GM12878 (cell line): ENCODE results near the gene TTC5. TPM values are rescaled to one million over a fixed set of nuclear protein-coding genes. Genes with fewer than 3 reads are reported as not detected.
A peak's percentile ranks its signal among the peaks of the same experiment; 100 is the strongest.

Source experiments
- ATAC-seq: fragments of 200-7000 bp; cut with Tn5 transposase; 3 replicates; pipeline ENCODE4 v1.9.1; 2020; ENCODE audit warnings: mild to moderate bottlenecking, moderate library complexity
- BruUV-seq: library from RNA; stranded (reverse); fragments of 400-500 nt; replicated peaks from 2 replicates; lab custom pipeline; 2021; lab: Mats Ljungman, UMichigan
- CTCF ChIA-PET: fragments of 300-600 bp; sonication (Branson Sonifier 250); formaldehyde crosslinking; extraction: SDS; loops from one replicate; lab custom pipeline; 2021; ENCODE audit warnings: inconsistent platforms; lab: Yijun Ruan, JAX
- POLR2A ChIA-PET: fragments of 350-600 bp; formaldehyde crosslinking; extraction: SDS; loops from one replicate; lab custom pipeline; 2021; ENCODE audit warnings: inconsistent platforms; lab: Charles Lee
- RAD21 ChIA-PET: fragments of 300-600 bp; sonication (Branson Sonifier 250); formaldehyde crosslinking; loops from one replicate; lab custom pipeline; 2023; ENCODE audit warnings: antibody characterized with exemption; ENCODE audit not compliant: unreplicated experiment; lab: Charles Lee
- SMC1A ChIA-PET: fragments of 300-600 bp; sonication (Branson Sonifier 250); formaldehyde crosslinking; loops from one replicate; lab custom pipeline; 2023; ENCODE audit not compliant: unreplicated experiment, uncharacterized antibody; lab: Charles Lee
- DNase-seq: peaks from one replicate; pipeline ENCODE4 v3.0.0-alpha.2; 2011; ENCODE audit warnings: low read depth, low spot score
- FAIRE-seq: peaks from 3 replicates; lab custom pipeline; 2011; peaks lifted over from hg19 to GRCh38; lab: Jason Lieb, UNC
- H2AFZ ChIP-seq: 2 replicates; pipeline ENCODE4 v1.6.0; 2011; ENCODE audit warnings: low read depth, low read length, control low read depth; ENCODE audit not compliant: control insufficient read depth
- H3K27ac ChIP-seq: 2 replicates; pipeline ENCODE4 v1.5.1; 2011; ENCODE audit warnings: control low read depth; ENCODE audit not compliant: control insufficient read depth, insufficient read depth
- H3K27me3 ChIP-seq, 2 experiments: replicated peaks in 1 of 2; 2 replicates each; pipeline versions ENCODE4 v1.6.0 to v1.6.1; 2011; ENCODE audit warnings: low read length in 1 of 2; ENCODE audit not compliant: control insufficient read depth in 2 of 2, insufficient read depth in 2 of 2
- H3K36me3 ChIP-seq, 2 experiments: 2 replicates each; pipeline ENCODE4 v1.5.1; 2011; ENCODE audit warnings: low read length in 1 of 2; ENCODE audit not compliant: control insufficient read depth in 2 of 2, insufficient read depth in 2 of 2
- H3K4me1 ChIP-seq: 2 replicates; pipeline ENCODE4 v1.6.1; 2011; ENCODE audit warnings: mild to moderate bottlenecking, low read length, moderate library complexity, mixed read lengths; ENCODE audit not compliant: control insufficient read depth, insufficient read depth
- H3K4me2 ChIP-seq: 2 replicates; pipeline ENCODE4 v1.6.0; 2011; ENCODE audit warnings: control low read depth; ENCODE audit not compliant: control insufficient read depth, insufficient read depth
- H3K4me3 ChIP-seq: fragments of 200-600 bp; sonication (generic); 2 replicates; pipeline ENCODE4 v1.5.1; 2016
- H3K79me2 ChIP-seq: 2 replicates; pipeline ENCODE4 v1.6.0; 2011; ENCODE audit warnings: low read length; ENCODE audit not compliant: control insufficient read depth, insufficient read depth
- H3K9ac ChIP-seq: 2 replicates; pipeline ENCODE4 v1.8.0; 2011; ENCODE audit warnings: low read length, control low read depth, mixed read lengths; ENCODE audit not compliant: control insufficient read depth, insufficient read depth
- H3K9me3 ChIP-seq: replicated peaks from 3 replicates; pipeline ENCODE4 v1.5.1; 2011; ENCODE audit warnings: mild to moderate bottlenecking, low read length; ENCODE audit not compliant: control insufficient read depth, insufficient read depth
- H4K20me1 ChIP-seq: 2 replicates; pipeline ENCODE4 v1.6.0; 2011; ENCODE audit not compliant: control insufficient read depth, insufficient read depth
- BCL3 ChIP-seq: IDR thresholded peaks from 2 replicates; pipeline ENCODE4 v1.6.1; 2011; ENCODE audit warnings: borderline replicate concordance, low read depth, mild to moderate bottlenecking, moderate library complexity, low read length; ENCODE audit not compliant: insufficient read depth, poor library complexity, severe bottlenecking
- BHLHE40 ChIP-seq, 2 experiments: fragments of 450-650 bp in 1 of 2; IDR thresholded peaks; 2 replicates each; pipeline ENCODE4 v1.6.1; 2011 to 2017; ENCODE audit warnings: low read depth in 2 of 2, borderline replicate concordance in 1 of 2, improper control_type of control experiment in 1 of 2, low read length in 1 of 2, mild to moderate bottlenecking in 1 of 2
- CBX3 ChIP-seq: fragments of 200-600 bp; sonication (generic); IDR thresholded peaks from 2 replicates; pipeline ENCODE4 v1.6.1; 2016; ENCODE audit warnings: low read depth, borderline replicate concordance
- CHD1 ChIP-seq: IDR thresholded peaks from 2 replicates; pipeline ENCODE4 v1.6.1; 2012; ENCODE audit warnings: low read depth, low read length, improper control_type of control experiment
- GABPA ChIP-seq: IDR thresholded peaks from 2 replicates; pipeline ENCODE4 v1.6.1; 2014; ENCODE audit warnings: antibody characterized with exemption, low read depth, mild to moderate bottlenecking, inconsistent platforms
- JUND ChIP-seq: IDR thresholded peaks from 2 replicates; pipeline ENCODE4 v1.6.1; 2012; ENCODE audit warnings: low read depth, mild to moderate bottlenecking, low read length, improper control_type of control experiment, moderate library complexity
- MEF2B ChIP-seq: fragments of 450-650 bp; IDR thresholded peaks from 2 replicates; pipeline ENCODE4 v1.6.1; 2018; ENCODE audit warnings: mild to moderate bottlenecking, moderate library complexity; ENCODE audit not compliant: partially characterized antibody, poor library complexity, severe bottlenecking
- MXI1 ChIP-seq: fragments of 150-350 bp; IDR thresholded peaks from 2 replicates; pipeline ENCODE4 v1.6.1; 2011; ENCODE audit warnings: low read depth, mild to moderate bottlenecking, inconsistent platforms, low read length, improper control_type of control experiment
- PKNOX1 ChIP-seq: fragments of 450-650 bp; IDR thresholded peaks from 2 replicates; pipeline ENCODE4 v1.6.1; 2016; ENCODE audit warnings: mild to moderate bottlenecking
- ZSCAN29 ChIP-seq: fragments of 450-650 bp; IDR thresholded peaks from 2 replicates; pipeline ENCODE4 v1.6.1; 2017; ENCODE audit warnings: mild to moderate bottlenecking, moderate library complexity
- WGBS: methylation state at CpG from one replicate; pipeline ENCODE4 v1.1.6; 2016; ENCODE audit warnings: low lambda C conversion rate; ENCODE audit not compliant: insufficient replicate concordance, insufficient coverage; ENCODE audit errors: missing lambda C conversion rate; 5-methylcytosine and 5-hydroxymethylcytosine counted together
- in situ Hi-C: fragments of 300-500 bp; cut with MboI; formaldehyde crosslinking; loops from 9 replicates; pipeline ENCODE4 v1.14.3; 2018; ENCODE audit warnings: mixed read lengths
- intact Hi-C: fragments of 100-400 bp; cut with micrococcal nuclease; formaldehyde crosslinking; loops from one replicate; pipeline ENCODE4 v1.14.2; 2022; ENCODE audit not compliant: unreplicated experiment
- polyA plus RNA-seq, 11 experiments: library from polyadenylated mRNA; depleted of rRNA in 4 of 11; unstranded in 6 of 11; stranded (reverse) in 5 of 11; fragments of >200 nt; fragmentation: Nextera tagmentation in 4 of 11; fragmentation: Illumina TruSeq in 1 of 11; extraction: Ambion mirVana in 4 of 11; extraction: Trizol in 1 of 11; gene quantifications; 1 replicate in 1 of 11; 2 replicates in 10 of 11; pipeline versions ENCODE4 v1.2.1 to v1.2.3, GENCODE V29; 2011 to 2016; ENCODE audit warnings: inconsistent platforms in 2 of 11, missing spikeins in 2 of 11, low read depth in 1 of 11
- total RNA-seq, 4 experiments: library from RNA; depleted of rRNA in 3 of 4; stranded (reverse); fragments of >200 nt in 3 of 4; fragmentation: Illumina TruSeq in 1 of 4; extraction: Trizol in 1 of 4; gene quantifications; 2 replicates each; pipeline versions ENCODE4 v1.2.1 to v1.2.3, GENCODE V29; 2013 to 2021
- TF ChIP-seq, protein P1 (sequence below): fragments of 150-350 bp; IDR thresholded peaks from 2 replicates; pipeline ENCODE4 v1.6.1; 2014; ENCODE audit warnings: mild to moderate bottlenecking, low read depth, low read length
- TF ChIP-seq, protein P2 (sequence below): fragments of 450-650 bp; formaldehyde crosslinking; IDR thresholded peaks from 2 replicates; pipeline ENCODE4 v1.4.0; 2022; ENCODE audit warnings: mild to moderate bottlenecking, moderate library complexity

Gene TTC5
- total and polyA plus RNA-seq, 10 of the 15 experiments (the other 5 are each of a cell fraction or from before 2014, with no cell fraction given): 6.9 to 21.6 (median 13.5) TPM

GRCh38 chr14:20332788-20333493, 27.2 kb upstream of the TTC5 start, which contains the start of gene CCNB1IP1 (continued):
- no peak for TF ChIP-seq BCL3

- Histone ChIP-seq H3K9ac (peak overlapping the region; percentile 88), H2AFZ (peak overlapping the region; percentile 81; the same call in 1 of the 2 replicates), H3K9me3 (no peaks in the 10 kb centered on the region), H3K4me3 (peak overlapping the region; percentile 82), H4K20me1 (no peaks in the 10 kb centered on the region), H3K36me3 (peaks cover 0 to 4% of the 10 kb centered on the region in 2 experiments; a peak in 1 of 4 replicates), H3K27ac (peak overlapping the region; percentile 85), H3K27me3 (no peaks in the 10 kb centered on the region), H3K4me2 (peak overlapping the region; percentile 67), H3K79me2 (peaks cover 48% of the 10 kb centered on the region), H3K4me1 (peaks cover 6% of the 10 kb centered on the region; the same call in 1 of the 2 replicates)
- ChIA-PET POLR2A (interaction anchor here (0.8 to 7.4 kb wide), 7 partner anchors 10 to 275 kb away, joined by 3 to 96 read pairs (median 5); partner anchors contain the start of genes APEX1, OSGEP, PARP2 and PIP4P1), CTCF (interaction anchor here (0.6 to 11.3 kb wide), 7 partner anchors 10 to 365 kb away, joined by 3 to 216 read pairs (median 24); partner anchors contain the start of genes PARP2, RNASE4 and TEP1), SMC1A (interaction anchor here (1.0 to 3.3 kb wide), 8 partner anchors 10 to 333 kb away, joined by 3 to 58 read pairs (median 4); partner anchors contain the start of genes PARP2, PIP4P1 and TEP1), RAD21 (interaction anchor here (1.1 to 7.9 kb wide), 5 partner anchors 10 to 350 kb away, joined by 6 to 78 read pairs (median 15); partner anchors contain the start of genes PARP2, PIP4P1 and TEP1)
- intact Hi-C loops (loop anchor here (2.0 kb wide), 1 partner anchor 128 kb away; the partner anchor contains the start of gene PIP4P1), in situ Hi-C loops (loop anchor here (5.0 kb wide), 1 partner anchor 350 kb away; the partner anchor contains the start of gene RNASE4)
- no peak for DNase-seq
- ATAC-seq: no peak; the same call in 2 of the 3 replicates
- no peak for FAIRE-seq
- WGBS: 1% methylated on average over 4 of the region's 4 CpGs
- no TSS peak for BruUV-seq
- TF ChIP-seq MEF2B: no peak
- TF ChIP-seq BHLHE40 (IDR thresholded peaks at IDR 0.05; ENCODE audit: borderline replicate concordance in 1 of 2, low read depth in 2 of 2, low read length in 1 of 2): no peak
- no peak for TF ChIP-seq ZSCAN29
- TF ChIP-seq, protein P1, sequence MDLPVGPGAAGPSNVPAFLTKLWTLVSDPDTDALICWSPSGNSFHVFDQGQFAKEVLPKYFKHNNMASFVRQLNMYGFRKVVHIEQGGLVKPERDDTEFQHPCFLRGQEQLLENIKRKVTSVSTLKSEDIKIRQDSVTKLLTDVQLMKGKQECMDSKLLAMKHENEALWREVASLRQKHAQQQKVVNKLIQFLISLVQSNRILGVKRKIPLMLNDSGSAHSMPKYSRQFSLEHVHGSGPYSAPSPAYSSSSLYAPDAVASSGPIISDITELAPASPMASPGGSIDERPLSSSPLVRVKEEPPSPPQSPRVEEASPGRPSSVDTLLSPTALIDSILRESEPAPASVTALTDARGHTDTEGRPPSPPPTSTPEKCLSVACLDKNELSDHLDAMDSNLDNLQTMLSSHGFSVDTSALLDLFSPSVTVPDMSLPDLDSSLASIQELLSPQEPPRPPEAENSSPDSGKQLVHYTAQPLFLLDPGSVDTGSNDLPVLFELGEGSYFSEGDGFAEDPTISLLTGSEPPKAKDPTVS: no peak
- no peak for TF ChIP-seq PKNOX1
- TF ChIP-seq JUND: no peak
- no peak for TF ChIP-seq GABPA
- TF ChIP-seq, protein P2, sequence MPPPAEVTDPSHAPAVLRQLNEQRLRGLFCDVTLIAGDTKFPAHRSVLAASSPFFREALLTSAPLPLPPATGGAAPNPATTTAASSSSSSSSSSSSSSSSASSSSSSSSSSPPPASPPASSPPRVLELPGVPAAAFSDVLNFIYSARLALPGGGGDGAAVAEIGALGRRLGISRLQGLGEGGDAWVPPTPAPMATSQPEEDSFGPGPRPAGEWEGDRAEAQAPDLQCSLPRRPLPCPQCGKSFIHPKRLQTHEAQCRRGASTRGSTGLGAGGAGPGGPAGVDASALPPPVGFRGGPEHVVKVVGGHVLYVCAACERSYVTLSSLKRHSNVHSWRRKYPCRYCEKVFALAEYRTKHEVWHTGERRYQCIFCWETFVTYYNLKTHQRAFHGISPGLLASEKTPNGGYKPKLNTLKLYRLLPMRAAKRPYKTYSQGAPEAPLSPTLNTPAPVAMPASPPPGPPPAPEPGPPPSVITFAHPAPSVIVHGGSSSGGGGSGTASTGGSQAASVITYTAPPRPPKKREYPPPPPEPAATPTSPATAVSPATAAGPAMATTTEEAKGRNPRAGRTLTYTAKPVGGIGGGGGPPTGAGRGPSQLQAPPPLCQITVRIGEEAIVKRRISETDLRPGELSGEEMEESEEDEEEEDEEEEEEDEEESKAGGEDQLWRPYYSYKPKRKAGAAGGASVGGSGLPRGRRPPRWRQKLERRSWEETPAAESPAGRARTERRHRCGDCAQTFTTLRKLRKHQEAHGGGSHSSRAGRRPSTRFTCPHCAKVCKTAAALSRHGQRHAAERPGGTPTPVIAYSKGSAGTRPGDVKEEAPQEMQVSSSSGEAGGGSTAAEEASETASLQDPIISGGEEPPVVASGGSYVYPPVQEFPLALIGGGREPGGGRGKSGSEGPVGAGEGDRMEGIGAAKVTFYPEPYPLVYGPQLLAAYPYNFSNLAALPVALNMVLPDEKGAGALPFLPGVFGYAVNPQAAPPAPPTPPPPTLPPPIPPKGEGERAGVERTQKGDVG (CRISPR knock-in tag): no peak
- TF ChIP-seq MXI1: no peak
- no peak for TF ChIP-seq CHD1
- no peak for TF ChIP-seq CBX3
Measured at GRCh38 chr14:20332431-20332787, 26.7 kb upstream of the TTC5 start.
